HG03280 (cell line): Measurements from ENCODE around the gene TBC1D8.

Experiments used
- ATAC-seq: cut with Tn5 transposase; IDR thresholded peaks from one replicate; pipeline ENCODE4 v1.9.1; 2021; ENCODE audit warnings: mild to moderate bottlenecking, moderate library complexity; ENCODE audit not compliant: unreplicated experiment

TBC1D8 gene

DNA sequence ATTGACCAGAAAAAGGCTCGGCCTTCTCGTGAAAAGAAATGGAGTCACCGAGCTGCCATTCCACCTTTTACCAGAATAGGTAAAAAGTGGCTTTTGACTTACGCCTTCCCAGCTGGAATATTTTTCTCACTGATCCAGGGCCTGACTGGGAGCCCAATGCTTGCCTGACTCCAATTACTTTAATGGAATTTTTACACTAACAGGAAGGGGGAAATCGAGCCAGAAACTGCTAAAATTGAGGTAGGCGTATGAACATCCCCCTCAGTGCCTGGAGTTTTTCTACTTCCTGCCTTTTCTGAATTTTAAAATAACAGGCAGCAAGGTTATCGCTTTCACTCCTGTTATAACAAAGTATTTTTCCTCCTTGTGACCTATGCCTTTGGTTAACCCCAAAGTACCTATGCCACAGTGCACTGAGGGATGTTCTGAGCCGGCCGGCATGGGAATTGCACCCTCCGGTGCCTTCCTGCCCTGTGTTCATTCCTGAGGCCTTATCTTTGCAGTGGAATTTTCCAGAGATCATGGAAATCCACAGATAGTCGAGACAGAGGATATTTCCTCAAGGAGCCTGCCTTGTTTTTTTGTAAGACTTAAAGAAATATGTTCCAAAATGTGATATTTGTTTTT, 167.4 kb downstream of the TBC1D8 start:
- no peak for ATAC-seq

DNA sequence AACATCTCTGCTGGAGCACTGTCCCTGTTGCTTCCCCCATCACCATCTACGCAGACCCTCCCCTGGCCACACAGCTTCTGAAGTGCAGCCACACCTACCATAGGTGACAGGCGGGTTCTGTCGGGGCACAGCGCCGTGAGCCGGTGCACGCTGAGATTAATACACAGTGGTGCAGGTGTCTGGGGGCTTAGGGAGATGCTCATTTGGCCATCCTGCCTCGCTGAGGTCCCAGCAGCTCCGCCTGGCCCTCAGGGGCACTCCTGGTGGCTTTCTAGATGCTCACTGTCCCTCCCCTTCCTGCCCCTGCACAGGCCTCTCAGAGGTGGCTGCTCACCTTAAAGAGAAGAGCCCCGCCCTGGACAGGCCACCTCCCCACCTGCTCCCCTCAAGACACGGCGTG, 168.0 kb downstream of the TBC1D8 start:
- no peak for ATAC-seq

DNA sequence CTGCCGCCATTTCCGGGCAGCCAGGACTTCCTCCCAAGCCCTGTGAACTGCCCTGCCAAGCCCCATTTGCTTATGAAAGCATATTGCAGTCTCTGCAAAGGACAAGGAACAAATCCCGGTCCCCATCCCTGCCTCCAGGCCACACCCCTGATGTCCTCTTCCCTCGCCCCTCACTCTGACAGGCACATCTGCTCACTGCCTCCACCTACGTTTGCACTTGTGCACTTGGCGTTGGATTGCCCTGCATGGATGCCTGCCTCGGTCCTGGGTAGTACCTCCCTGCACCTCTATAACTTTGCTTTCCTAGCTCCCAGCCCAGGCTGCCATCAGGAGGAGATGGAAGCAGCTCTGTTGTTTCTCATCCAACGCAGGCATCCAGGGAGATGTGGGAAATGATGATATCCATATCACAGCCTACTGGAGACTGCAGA, 168.7 kb downstream of the TBC1D8 start:
- no peak for ATAC-seq

DNA sequence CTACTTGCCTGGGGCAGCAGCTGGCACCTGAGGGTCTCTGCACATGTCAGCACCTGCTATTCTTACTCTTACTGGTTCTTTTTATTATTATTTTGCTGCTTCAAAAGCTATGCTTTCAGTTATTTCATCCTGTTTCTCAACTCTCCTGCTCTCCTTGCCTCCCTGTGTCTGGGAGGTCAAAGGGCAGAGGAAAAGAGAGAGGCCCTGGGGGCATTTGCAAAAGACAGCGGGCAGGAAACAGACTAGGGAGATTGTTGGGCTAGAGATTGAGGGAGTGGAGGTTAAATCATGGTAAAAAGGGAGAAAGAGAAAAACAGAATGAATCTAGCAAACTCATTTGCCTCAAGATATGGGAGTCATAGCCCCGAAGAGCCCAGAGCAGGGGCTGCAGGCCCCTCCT, 170.2 kb downstream of the TBC1D8 start:
- no peak for ATAC-seq

DNA sequence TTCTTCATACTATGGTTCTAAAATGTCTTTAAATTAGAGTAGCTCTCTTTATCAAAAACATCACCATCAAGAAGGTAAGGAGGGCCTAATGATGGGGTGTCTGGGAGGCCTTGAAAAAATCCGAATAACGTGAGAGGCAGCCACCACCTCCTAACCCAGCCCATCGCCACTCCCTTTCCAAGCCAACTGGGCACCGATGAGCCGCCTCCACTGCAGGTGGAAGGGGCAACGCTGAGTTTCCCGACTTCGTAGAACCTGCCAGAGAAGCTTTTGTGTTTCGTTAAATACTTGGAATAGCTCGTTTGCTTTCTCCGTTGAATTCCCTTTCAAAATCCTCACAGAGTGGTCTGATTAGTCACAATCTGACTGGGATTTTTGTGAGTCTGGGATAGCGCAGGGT, 171.1 kb downstream of the TBC1D8 start:
- no peak for ATAC-seq

DNA sequence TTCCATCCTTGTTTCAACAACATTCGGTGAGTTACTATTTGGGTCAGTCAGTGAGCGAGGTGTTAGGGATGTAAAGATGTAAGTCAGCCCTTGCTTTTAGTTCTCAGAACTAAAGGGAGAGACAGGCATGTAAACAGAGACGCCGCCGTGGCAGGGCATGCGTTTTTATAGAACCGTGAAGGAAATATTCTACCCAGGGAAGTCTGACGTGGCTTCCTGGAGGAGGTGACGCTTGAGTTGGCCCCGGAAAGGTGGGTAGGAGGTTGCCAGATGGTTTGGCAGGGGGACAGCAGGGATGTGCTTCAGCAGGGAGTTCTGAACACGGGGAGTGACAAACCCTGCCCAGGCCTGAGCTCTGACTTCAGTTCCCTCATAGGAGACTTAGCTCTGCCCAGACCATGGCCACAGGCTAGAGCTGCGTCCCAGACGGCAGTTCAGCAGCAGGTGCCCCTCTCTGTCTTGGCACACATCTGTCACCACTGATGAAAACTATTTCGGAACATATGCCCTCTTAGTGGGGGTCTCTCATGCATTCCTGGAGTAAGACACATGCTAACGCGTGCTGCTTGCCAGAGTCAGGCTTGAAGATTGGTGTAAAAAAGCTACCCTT, 172.5 kb downstream of the TBC1D8 start:
- ATAC-seq = no peak

DNA sequence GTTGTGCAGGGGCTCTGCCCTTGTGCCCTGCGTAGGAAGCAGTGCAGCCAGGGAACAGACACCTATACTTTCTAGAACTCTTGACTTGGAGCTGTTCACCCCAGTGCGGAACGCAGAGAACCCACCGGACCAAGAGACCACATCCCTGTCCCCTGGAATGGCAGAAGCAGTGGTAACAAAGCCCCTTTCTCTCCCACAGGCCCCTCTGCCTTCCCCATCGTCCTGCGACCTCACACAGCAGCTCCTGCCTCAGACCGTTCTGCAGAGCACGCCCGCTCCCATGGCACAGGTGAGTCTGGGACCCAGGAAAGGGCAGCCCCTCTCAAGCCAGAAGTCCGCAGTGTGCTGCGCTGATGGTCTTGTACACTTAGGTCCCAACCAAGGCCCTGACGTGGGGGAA, 173.7 kb downstream of the TBC1D8 start:
- ATAC-seq = no peak

DNA sequence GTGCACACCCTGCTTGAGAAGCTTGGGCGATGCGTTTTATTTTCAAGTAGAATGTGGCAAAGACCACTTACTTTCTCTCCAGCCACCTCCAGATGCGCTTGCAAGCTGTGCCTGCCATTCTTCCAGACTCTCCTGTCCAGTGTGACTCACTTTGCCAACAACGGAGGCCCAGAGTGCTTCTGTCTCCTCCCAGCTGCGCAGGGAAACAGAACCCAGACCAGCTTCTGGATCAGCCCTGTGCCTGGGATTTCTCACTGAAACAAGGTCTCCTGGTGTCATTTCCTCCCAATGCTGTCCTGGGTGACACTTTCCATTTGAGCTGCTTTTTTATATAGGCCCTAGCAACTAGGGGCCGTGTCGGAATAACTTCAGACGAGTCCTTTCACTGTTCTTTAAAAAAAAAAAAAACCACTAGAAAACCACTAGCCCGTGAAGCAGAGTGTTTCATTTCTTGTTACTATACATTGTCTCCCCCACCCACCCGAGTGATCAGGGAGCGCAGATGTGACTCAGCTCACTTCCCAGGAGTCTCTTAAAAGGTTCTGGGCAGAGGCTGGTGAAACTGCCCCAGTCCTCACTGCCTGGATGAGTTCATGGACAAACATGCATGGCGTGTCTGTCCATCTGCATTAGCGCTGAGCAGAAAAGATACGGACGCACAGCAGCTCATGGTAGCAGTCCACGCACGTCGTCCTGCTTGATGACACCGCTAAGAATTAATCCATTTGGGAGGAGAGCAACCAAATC, 174.4 kb downstream of the TBC1D8 start:
- no peak for ATAC-seq

DNA sequence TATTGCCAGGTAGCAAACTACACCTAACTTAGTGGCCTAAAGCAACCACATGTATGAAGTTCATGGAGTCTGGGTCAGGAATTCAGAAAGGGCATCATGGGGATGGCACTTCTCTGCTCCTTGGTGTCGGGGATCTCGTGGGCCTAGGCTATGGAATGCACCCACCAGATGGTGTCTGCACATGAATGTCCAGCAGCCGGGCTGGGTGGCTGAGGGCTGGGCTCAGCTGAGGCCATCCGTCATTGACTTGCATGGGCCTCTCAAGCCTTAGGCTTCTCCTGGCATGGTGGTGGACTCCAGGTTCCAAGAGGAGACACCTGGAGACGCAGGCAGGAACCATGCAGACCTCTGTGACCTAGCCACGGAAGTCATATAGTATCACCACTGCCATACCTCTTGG, 175.1 kb downstream of the TBC1D8 start:
- ATAC-seq = no peak

DNA sequence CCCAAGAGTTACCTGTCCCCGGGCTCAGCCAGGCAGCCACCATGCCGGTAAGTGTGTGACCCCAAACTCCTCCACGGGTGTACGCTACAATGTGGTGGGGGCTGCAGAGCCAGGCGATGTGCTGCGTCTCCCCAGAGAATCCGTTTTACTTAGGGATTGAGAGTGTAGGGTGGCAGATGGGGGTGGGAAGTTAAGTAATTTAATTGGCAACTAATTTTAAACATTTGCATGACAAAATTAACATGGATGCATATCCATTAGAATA, 175.7 kb downstream of the TBC1D8 start:
- no peak for ATAC-seq

DNA sequence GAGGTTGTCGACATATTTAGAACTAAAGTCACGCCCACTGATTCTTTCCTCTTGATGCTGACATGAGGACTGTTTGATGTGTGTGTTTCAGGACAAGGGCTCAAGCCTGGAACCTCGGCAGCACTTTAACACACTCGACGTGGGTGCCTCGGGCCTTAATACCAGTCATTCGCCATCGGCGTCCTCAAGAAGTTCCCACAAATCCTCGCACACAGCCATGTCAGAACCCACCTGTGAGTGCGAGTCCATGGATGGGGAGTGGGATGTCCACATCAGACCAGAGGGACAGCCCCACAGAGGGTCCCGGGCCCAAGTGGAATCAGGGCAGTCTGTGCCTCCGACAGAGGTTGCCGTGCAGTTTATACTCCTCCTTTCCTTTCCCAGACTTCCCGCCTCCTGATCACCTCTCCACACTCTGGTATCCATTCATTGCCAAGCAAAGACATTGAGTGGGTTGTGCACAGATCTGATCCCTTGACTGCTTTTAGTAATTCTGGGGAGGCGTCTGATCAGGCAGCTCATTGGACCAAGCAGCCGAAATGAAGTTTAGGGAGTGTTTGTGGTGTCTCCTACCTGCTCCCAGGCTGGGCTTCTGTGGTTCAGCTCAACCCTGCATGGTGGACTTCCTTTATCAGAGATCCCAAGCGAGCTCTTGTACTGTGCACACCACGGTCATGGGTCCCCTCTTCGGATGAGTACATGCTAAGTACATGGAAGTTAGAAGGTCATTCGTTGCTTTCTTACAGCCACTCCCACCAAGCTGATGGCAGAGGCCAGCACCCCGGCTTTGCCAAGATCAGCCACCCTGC, 176.3 kb downstream of the TBC1D8 start:
- no peak for ATAC-seq

DNA sequence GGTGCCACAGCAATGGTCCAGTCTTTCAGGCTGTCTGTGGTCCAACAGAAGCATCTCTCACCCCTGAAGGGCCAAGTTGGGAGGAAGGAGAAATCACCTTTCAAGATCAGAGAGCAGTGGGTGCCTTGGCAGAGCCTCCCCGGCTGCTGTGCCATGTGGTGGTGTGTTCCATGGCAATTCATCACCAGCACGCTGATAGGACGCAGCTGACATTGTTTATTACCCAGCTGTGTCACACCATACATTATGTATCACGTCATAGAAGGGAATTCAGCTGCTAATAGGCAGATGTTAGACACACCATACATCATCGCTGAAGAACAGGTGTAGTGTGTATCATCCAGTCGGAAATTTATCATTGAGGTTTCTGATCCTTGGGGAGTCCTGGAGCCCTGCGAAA, 178.7 kb downstream of the TBC1D8 start:
- ATAC-seq = no peak

DNA sequence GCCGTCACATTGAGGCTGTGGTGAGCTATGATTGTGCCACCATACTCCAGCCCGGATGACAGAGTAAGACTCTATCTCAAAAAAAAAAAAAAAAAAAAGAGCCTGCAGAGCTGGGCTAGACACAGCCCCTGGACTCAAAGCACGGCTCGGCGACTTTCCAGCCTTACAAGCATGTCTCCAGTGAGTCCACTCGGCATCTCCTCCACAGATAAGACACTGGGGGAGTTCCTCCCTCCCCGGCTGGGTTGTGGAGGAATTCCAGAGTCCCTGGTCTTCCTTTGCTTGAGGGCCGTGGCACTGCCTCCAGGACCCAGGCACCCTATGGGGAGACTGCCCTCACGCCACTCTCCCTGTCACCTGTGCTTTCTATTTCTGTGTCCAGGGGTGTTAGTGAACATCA, 180.0 kb downstream of the TBC1D8 start:
- no peak for ATAC-seq

DNA sequence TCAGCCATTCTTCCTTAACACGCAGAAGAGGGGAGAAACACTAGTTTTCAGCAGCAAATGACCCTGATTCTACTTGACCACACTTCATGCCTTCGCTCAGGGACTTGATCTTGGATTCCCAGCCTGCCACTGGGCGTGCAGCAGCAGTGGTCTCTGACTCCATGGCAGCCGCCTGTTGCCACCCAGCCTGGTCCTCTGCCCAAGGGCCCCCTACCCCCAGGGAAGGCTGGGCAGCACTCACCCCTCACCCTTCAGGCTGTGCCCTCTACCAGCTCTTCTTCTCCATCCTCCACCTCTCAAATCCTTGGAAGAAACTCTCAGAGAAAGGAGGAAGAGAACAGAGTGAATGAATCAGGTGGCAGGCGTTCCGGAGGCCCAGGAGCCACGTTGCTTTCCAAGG, 181.2 kb downstream of the TBC1D8 start:
- no peak for ATAC-seq

DNA sequence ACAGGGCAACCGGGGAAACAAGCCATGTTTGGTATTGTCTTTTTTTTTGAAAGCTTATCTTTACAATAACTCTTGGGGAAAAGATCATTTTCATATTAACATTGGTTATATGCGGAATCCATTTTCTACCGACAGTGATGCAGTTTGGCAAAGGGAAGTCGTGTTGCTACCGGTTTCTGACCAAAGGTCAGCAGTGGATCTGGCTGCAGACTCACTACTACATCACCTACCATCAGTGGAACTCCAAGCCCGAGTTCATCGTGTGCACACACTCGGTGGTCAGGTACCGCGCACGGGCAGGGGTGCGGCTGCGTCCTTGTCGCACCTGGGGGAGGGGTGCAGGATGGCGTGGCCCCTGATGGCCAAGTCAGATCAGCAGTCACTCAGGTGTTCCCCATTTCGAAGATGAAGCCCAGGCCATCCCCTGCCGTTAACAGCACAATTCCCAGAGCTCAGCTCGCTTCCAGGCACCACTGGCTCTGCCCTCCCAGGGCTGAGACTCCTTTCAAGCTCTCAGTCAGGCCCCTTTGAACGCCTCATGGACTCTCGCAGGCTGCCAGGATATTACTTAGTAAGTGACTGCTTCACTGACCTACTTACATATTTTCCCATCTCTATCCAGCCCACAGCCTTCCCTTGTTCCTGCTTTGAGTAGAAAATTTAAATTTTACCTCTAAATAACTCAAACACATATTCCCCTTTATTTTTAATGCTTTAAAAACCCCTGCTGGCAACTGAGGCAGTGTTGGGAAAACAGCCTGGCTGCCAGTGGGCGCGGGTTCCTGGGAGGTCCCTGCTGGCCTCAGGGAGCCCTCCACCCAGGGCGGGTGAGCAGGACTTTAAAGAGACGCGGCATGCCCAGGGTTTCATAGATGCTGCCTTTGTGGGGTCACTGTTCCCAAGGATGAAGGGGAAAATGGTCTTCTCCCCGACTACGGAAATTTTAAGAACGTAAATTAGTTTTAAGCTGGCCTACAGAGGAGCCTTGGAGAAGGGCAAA, 182.7 kb downstream of the TBC1D8 start:
- no peak for ATAC-seq

DNA sequence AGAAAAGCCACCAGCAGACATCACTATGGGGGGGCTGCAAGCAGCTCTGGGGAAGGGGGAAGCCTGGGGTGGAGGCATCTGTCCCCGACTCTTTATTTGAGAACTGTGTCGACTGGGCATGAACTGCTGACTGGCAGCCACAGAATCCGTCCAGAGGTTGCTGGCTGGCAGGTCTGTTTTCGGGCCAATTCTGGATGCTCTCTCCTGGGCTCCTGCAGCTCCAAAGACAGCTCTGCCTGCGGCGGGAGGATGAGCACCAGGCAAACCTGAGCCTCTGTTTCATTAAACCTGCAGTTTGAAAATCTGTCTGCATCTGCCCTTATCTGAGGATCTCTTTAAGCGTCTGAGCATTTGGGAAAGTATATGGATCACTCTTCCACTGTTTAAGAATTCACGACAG, 183.5 kb downstream of the TBC1D8 start:
- ATAC-seq = no peak

DNA sequence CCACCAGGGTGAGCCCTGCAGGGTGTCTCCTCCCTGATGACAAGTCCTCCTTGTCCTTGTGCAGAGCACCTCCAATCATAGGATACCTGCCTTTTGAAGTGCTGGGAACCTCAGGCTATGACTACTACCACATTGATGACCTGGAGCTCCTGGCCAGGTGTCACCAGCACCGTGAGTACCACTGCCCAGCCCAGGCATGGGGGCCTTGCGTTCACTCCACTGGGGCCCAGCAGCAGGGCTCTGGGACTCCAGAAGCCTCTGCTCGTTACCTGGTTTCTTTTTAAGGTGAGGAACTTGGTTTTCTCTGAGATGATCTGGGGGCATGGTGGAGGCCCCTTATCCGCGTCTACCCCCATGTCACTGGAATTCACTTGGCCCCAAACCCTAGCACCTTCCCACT, 185.6 kb downstream of the TBC1D8 start:
- ATAC-seq = no peak

DNA sequence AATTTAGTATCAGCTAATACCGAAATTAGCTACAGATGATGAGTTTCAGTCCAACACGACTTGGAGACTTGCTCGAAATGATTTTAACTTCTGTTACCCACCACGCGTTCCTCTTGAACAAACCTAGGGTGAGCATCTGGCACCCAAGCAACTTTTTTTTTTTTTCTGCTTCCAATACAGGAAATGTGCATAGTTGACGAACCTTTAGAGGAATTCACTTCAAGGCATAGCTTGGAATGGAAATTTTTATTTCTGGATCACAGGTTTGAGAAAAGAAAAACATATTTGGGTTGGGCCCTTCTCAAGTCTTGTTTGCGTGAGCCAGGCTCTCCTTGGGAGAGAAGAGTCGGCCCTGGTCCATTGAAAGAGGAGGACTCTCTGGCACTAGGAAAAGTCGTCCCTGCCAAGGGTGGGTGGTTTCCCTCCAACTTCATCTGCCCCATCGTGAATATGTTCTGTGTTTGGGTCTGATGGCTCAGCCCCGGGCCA, 186.5 kb downstream of the TBC1D8 start:
- no peak for ATAC-seq

DNA sequence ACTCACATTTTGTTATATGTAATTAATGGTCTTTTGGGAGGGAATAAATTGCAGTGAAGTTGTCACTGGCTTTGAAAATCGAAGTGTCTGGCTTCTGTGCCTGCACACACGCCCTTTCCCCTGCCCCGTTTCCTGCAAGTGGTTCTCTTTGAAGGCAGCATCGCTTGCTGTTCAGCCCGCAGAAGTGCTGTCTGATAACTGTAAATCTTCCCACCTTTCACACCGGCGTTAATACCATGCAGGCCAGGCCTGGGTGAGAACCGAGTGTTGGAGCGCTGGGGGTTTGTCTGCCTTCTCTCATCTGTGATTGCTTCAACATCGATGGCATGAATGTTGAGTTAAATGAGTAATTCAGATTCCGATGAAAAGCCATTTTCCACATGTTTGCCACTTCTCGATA, 187.0 kb downstream of the TBC1D8 start:
- no peak for ATAC-seq

DNA sequence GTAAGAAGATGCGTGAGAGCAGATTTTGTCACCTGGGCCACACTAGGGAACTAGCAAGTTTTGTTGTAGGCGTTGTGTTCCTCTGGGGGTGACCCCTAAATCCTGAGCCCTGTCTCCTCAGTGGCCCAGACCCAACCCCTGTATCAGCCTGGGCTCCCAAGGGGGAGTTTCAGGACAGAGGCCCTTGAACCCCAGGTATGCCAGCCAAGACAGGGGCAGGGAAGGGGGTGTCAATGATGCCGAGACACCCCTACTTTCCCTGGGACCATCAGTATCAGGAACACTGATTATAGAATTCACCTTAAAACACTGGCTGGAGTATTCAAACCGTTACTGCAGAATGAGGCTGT, 188.2 kb downstream of the TBC1D8 start:
- ATAC-seq = no peak
